HepG2 (cell line): ENCODE data around the gene NRL. TPM values are rescaled to one million over a fixed set of nuclear protein-coding genes. Genes with fewer than 3 reads are reported as not detected.

Experiments
- CHD2 ChIP-seq: IDR thresholded peaks from 2 replicates; pipeline ENCODE4 v1.6.1; 2011; ENCODE audit warnings: low read depth, low read length, improper control_type of control experiment
- FOXA1 ChIP-seq, 2 experiments: fragments of 450-650 bp in 1 of 2; sonication (generic) in 1 of 2; formaldehyde crosslinking in 1 of 2; IDR thresholded peaks; 2 replicates each; pipeline versions ENCODE4 v1.4.0 to v1.6.1; 2016 to 2020; ENCODE audit warnings: missing genetic modification reagents in 1 of 2
- MED8 ChIP-seq: sonication (generic); formaldehyde crosslinking; IDR thresholded peaks from 2 replicates; pipeline ENCODE4 v1.8.1; 2023; ENCODE audit warnings: mild to moderate bottlenecking, missing genetic modification reagents; ENCODE audit not compliant: insufficient replicate concordance
- NFE2 ChIP-seq: sonication (generic); formaldehyde crosslinking; IDR thresholded peaks from 2 replicates; pipeline ENCODE4 v1.4.0; 2020; ENCODE audit warnings: missing genetic modification reagents
- NFE2L1 ChIP-seq: sonication (generic); formaldehyde crosslinking; IDR thresholded peaks from 2 replicates; pipeline ENCODE4 v1.4.0; 2020; ENCODE audit warnings: missing genetic modification reagents, mild to moderate bottlenecking, borderline replicate concordance
- NR2C2 ChIP-seq: sonication (generic); formaldehyde crosslinking; IDR thresholded peaks from 2 replicates; pipeline ENCODE4 v1.4.0; 2020; ENCODE audit warnings: missing genetic modification reagents, mild to moderate bottlenecking, moderate library complexity, borderline replicate concordance
- PCBP2 ChIP-seq: fragments of 200-400 bp; formaldehyde crosslinking; optimal IDR thresholded peaks from 2 replicates; pipeline ENCODE3; 2018; ENCODE audit warnings: low read length, low read depth; ENCODE audit not compliant: poor library complexity, severe bottlenecking
- POGZ ChIP-seq: sonication (generic); formaldehyde crosslinking; IDR thresholded peaks from 2 replicates; pipeline ENCODE4 v1.4.0; 2020; ENCODE audit warnings: mild to moderate bottlenecking, missing genetic modification reagents
- RBM39 ChIP-seq: fragments of 200-400 bp; formaldehyde crosslinking; IDR thresholded peaks from one replicate; pipeline ENCODE4 v1.6.1; 2018; ENCODE audit warnings: antibody characterized with exemption, mild to moderate bottlenecking, low read depth, low read length; ENCODE audit not compliant: poor library complexity, severe bottlenecking
- REXO4 ChIP-seq: sonication (generic); formaldehyde crosslinking; IDR thresholded peaks from 2 replicates; pipeline ENCODE4 v1.8.0; 2022; ENCODE audit warnings: missing genetic modification reagents, mild to moderate bottlenecking, borderline replicate concordance
- RFX5 ChIP-seq: IDR thresholded peaks from 2 replicates; pipeline ENCODE4 v1.6.1; 2011; ENCODE audit warnings: low read depth, low read length, improper control_type of control experiment
- SMC3 ChIP-seq: IDR thresholded peaks from 2 replicates; pipeline ENCODE4 v1.6.1; 2011; ENCODE audit warnings: low read length, improper control_type of control experiment
- SOX6 ChIP-seq, 2 experiments: fragments of 450-650 bp in 1 of 2; sonication (generic) in 1 of 2; formaldehyde crosslinking in 1 of 2; IDR thresholded peaks; 2 replicates each; pipeline versions ENCODE4 v1.4.0 to v1.6.1; 2017 to 2020; ENCODE audit warnings: antibody characterized with exemption in 1 of 2, mild to moderate bottlenecking in 1 of 2, missing genetic modification reagents in 1 of 2
- SP2 ChIP-seq: sonication (generic); formaldehyde crosslinking; IDR thresholded peaks from 2 replicates; pipeline ENCODE4 v1.5.1; 2020; ENCODE audit warnings: mild to moderate bottlenecking, missing genetic modification reagents
- ZNF274 ChIP-seq: sonication (generic); formaldehyde crosslinking; IDR thresholded peaks from 2 replicates; pipeline ENCODE4 v1.5.1; 2020; ENCODE audit warnings: mild to moderate bottlenecking, missing genetic modification reagents
- ZNF282 ChIP-seq: fragments of 450-650 bp; IDR thresholded peaks from 2 replicates; pipeline ENCODE4 v1.6.1; 2018; ENCODE audit not compliant: partially characterized antibody
- ZNF432 ChIP-seq: sonication (generic); formaldehyde crosslinking; IDR thresholded peaks from 2 replicates; pipeline ENCODE4 v1.5.0; 2020; ENCODE audit warnings: missing genetic modification reagents, mild to moderate bottlenecking, borderline replicate concordance
- ZNF674 ChIP-seq: sonication (generic); formaldehyde crosslinking; IDR thresholded peaks from 2 replicates; pipeline ENCODE4 v1.5.0; 2020; ENCODE audit warnings: low read depth, mild to moderate bottlenecking, missing genetic modification reagents
- ZNF781 ChIP-seq: sonication (generic); formaldehyde crosslinking; IDR thresholded peaks from 2 replicates; pipeline ENCODE4 v1.5.1; 2020; ENCODE audit warnings: borderline replicate concordance, mild to moderate bottlenecking, missing genetic modification reagents; ENCODE audit errors: not compliant biosample characterization
- ZNF792 ChIP-seq: IDR thresholded peaks from 2 replicates; pipeline ENCODE4 v1.6.1; 2016
- ZNF879 ChIP-seq: sonication (generic); formaldehyde crosslinking; IDR thresholded peaks from 2 replicates; pipeline ENCODE4 v1.8.1; 2023; ENCODE audit warnings: missing genetic modification reagents
- polyA plus RNA-seq, 8 experiments: library from polyadenylated mRNA; depleted of rRNA in 3 of 8; stranded (reverse) in 7 of 8; unstranded in 1 of 8; fragments of >200 nt; fragmentation: Illumina TruSeq in 4 of 8; extraction: Trizol in 4 of 8; gene quantifications; 2 replicates each; pipeline versions ENCODE4 v1.2.1 to v1.2.3, GENCODE V29; 2011 to 2016; ENCODE audit warnings: low read depth in 4 of 8, missing spikeins in 1 of 8, mixed read lengths in 1 of 8; ENCODE audit not compliant: insufficient read depth in 1 of 8
- total RNA-seq, 5 experiments: library from RNA; depleted of rRNA; stranded (reverse); fragments of >200 nt; fragmentation: Illumina TruSeq; extraction: Trizol; gene quantifications; 2 replicates each; pipeline ENCODE4 v1.2.3, GENCODE V29; 2016; ENCODE audit warnings: low read depth in 1 of 5
- TF ChIP-seq, protein P1 (sequence below): sonication (generic); formaldehyde crosslinking; IDR thresholded peaks from 2 replicates; pipeline ENCODE4 v1.4.0; 2020; ENCODE audit warnings: missing genetic modification reagents
- TF ChIP-seq, protein P2 (sequence below): IDR thresholded peaks from 2 replicates; pipeline ENCODE4 v1.6.1; 2016
- TF ChIP-seq, protein P3 (sequence below): sonication (generic); formaldehyde crosslinking; IDR thresholded peaks from 2 replicates; pipeline ENCODE4 v1.8.0; 2022; ENCODE audit warnings: mild to moderate bottlenecking, missing genetic modification reagents

The NRL gene
- total and polyA plus RNA-seq, 2 of the 13 experiments (the other 11 are each of a cell fraction or from before 2014, with no cell fraction given): 2.5 to 4.7 TPM

DNA sequence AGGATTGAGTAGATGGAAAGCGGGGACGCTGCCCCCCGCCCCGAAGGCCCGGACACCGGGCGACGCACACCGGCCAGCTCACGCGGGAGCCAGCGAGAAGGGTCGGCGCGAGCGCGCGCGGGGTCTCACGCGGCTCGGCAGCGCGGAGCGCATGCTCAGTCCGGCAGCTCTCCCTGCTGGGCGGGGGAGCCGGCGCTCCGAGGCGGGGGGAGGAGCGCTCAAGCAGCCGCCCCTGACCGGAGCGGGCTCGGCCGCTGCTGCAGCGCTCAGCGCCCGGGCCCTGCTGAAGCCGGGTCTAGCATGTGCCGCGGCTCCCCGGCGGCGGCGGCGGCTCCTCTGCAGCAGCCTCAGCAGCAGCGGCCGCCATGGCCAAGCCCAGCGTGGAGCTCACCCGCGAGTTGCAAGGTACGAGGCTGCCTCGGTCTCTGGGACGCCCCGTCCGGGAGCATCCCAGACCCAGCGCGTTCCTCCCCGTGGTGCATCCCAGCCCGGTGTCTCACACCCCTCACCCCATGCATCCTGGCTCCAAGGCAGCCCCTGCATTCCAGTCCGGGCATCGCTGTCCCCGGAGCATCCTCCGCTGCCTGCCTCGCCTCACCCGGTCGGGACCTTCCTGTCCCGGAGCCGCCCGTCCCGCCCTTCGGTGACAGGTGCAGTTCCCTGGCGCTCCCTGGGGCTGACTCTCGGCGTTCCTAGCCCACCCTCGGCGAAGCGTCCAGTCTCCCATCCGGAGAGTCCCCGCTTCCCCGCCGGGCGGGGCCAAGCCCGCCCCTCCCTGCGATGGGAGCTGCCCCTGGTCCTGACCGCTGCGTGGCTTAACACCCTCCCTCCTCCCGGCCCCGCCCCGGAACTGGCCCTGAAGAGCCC lies 62.7 kb downstream of the NRL start, which contains the start of gene CARMIL3 (continued):
- TF ChIP-seq SOX6 (IDR thresholded peaks at IDR 0.05): no peak
- TF ChIP-seq SOX6 (CRISPR knock-in tag; IDR thresholded peaks at IDR 0.05): no peak
- TF ChIP-seq, protein P1, sequence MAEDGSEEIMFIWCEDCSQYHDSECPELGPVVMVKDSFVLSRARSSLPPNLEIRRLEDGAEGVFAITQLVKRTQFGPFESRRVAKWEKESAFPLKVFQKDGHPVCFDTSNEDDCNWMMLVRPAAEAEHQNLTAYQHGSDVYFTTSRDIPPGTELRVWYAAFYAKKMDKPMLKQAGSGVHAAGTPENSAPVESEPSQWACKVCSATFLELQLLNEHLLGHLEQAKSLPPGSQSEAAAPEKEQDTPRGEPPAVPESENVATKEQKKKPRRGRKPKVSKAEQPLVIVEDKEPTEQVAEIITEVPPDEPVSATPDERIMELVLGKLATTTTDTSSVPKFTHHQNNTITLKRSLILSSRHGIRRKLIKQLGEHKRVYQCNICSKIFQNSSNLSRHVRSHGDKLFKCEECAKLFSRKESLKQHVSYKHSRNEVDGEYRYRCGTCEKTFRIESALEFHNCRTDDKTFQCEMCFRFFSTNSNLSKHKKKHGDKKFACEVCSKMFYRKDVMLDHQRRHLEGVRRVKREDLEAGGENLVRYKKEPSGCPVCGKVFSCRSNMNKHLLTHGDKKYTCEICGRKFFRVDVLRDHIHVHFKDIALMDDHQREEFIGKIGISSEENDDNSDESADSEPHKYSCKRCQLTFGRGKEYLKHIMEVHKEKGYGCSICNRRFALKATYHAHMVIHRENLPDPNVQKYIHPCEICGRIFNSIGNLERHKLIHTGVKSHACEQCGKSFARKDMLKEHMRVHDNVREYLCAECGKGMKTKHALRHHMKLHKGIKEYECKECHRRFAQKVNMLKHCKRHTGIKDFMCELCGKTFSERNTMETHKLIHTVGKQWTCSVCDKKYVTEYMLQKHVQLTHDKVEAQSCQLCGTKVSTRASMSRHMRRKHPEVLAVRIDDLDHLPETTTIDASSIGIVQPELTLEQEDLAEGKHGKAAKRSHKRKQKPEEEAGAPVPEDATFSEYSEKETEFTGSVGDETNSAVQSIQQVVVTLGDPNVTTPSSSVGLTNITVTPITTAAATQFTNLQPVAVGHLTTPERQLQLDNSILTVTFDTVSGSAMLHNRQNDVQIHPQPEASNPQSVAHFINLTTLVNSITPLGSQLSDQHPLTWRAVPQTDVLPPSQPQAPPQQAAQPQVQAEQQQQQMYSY (CRISPR knock-in tag): no peak
- no peak for TF ChIP-seq PCBP2
- TF ChIP-seq REXO4 (CRISPR knock-in tag): no peak; the same call in none of the 2 replicates
- TF ChIP-seq ZNF282: no peak
- TF ChIP-seq SMC3: no peak
- TF ChIP-seq MED8 (CRISPR knock-in tag): no peak
- no peak for TF ChIP-seq RFX5
- TF ChIP-seq NR2C2: no peak
- no peak; the same call in 1 of the 2 replicates for TF ChIP-seq ZNF432 (CRISPR knock-in tag)
- peak; percentile 88 for TF ChIP-seq ZNF274 (CRISPR knock-in tag)
- TF ChIP-seq FOXA1 (IDR thresholded peaks at IDR 0.05): no peak
- 0 out of 2 replicates have a peak, but pooled peaks have one; percentile 14 for TF ChIP-seq FOXA1 (CRISPR knock-in tag; IDR thresholded peaks at IDR 0.05)
- no peak for TF ChIP-seq RBM39
- TF ChIP-seq POGZ (CRISPR knock-in tag): peak; percentile 21
- peak; percentile 69 for TF ChIP-seq SP2
- peak; percentile 76 for TF ChIP-seq ZNF781
- TF ChIP-seq NFE2 (CRISPR knock-in tag): no peak
- no peak for TF ChIP-seq ZNF879
- TF ChIP-seq, protein P2, sequence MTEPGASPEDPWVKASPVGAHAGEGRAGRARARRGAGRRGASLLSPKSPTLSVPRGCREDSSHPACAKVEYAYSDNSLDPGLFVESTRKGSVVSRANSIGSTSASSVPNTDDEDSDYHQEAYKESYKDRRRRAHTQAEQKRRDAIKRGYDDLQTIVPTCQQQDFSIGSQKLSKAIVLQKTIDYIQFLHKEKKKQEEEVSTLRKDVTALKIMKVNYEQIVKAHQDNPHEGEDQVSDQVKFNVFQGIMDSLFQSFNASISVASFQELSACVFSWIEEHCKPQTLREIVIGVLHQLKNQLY: 0 out of 2 replicates have a peak, but pooled peaks have one; percentile 12
- peak; percentile 79; the same call in 1 of the 2 replicates for TF ChIP-seq ZNF792
- TF ChIP-seq ZNF674 (CRISPR knock-in tag): no peak; the same call in 1 of the 2 replicates
- peak; percentile 79 for TF ChIP-seq NFE2L1 (CRISPR knock-in tag)
- TF ChIP-seq, protein P3, sequence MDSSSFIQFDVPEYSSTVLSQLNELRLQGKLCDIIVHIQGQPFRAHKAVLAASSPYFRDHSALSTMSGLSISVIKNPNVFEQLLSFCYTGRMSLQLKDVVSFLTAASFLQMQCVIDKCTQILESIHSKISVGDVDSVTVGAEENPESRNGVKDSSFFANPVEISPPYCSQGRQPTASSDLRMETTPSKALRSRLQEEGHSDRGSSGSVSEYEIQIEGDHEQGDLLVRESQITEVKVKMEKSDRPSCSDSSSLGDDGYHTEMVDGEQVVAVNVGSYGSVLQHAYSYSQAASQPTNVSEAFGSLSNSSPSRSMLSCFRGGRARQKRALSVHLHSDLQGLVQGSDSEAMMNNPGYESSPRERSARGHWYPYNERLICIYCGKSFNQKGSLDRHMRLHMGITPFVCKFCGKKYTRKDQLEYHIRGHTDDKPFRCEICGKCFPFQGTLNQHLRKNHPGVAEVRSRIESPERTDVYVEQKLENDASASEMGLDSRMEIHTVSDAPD (CRISPR knock-in tag): no peak
- peak; percentile 79 for TF ChIP-seq CHD2
